IMR-90 (cell line): ENCODE data around the gene PHEX. TPM values are rescaled to one million over a fixed set of nuclear protein-coding genes. Genes with fewer than 3 reads are reported as not detected.

Source experiments
- ATAC-seq: fragments of 200-7000 bp; cut with Tn5 transposase; 2 replicates; pipeline ENCODE4 v1.9.1; 2020; ENCODE audit warnings: low read depth, mild to moderate bottlenecking, moderate library complexity
- BruUV-seq: library from RNA; stranded (reverse); fragments of 400-500 nt; replicated peaks from 2 replicates; lab custom pipeline; 2021; lab: Mats Ljungman, UMichigan
- CTCF ChIA-PET: fragments of 300-600 bp; formaldehyde crosslinking; extraction: SDS; loops from one replicate; lab custom pipeline; 2021; ENCODE audit warnings: antibody characterized with exemption; lab: Yijun Ruan, JAX
- POLR2A ChIA-PET: fragments of 300-600 bp; sonication (Branson Sonifier 250); formaldehyde crosslinking; loops from one replicate; lab custom pipeline; 2022; ENCODE audit warnings: antibody characterized with exemption; ENCODE audit not compliant: unreplicated experiment; lab: Charles Lee
- DNase-seq: peaks from one replicate; pipeline ENCODE4 v3.0.0; 2013
- H2AFZ ChIP-seq: replicated peaks from 2 replicates; pipeline ENCODE3; 2013; ENCODE audit warnings: low read length, mild to moderate bottlenecking; ENCODE audit not compliant: poor library complexity
- H2AK5ac ChIP-seq: 2 replicates; pipeline ENCODE4 v1.6.1; 2013; ENCODE audit warnings: low read depth, low read length, inconsistent platforms
- H2AK9ac ChIP-seq: replicated peaks from 2 replicates; pipeline ENCODE3; 2013; ENCODE audit warnings: mild to moderate bottlenecking, low read depth, low read length, moderate library complexity; ENCODE audit not compliant: poor library complexity
- H2BK120ac ChIP-seq: 2 replicates; pipeline ENCODE4 v1.6.1; 2013; ENCODE audit warnings: low read depth, low read length, inconsistent platforms
- H2BK15ac ChIP-seq: 3 replicates; pipeline ENCODE4 v1.6.1; 2013; ENCODE audit warnings: low read depth, low read length, inconsistent platforms
- H2BK20ac ChIP-seq: 2 replicates; pipeline ENCODE4 v1.6.1; 2013; ENCODE audit warnings: low read depth, mild to moderate bottlenecking, inconsistent platforms, low read length, moderate library complexity
- H2BK5ac ChIP-seq: 2 replicates; pipeline ENCODE4 v1.6.1; 2013; ENCODE audit warnings: mild to moderate bottlenecking, low read depth, low read length, inconsistent platforms; ENCODE audit not compliant: poor library complexity, severe bottlenecking
- H3K14ac ChIP-seq: replicated peaks from 2 replicates; pipeline ENCODE4 v1.6.1; 2013; ENCODE audit warnings: low read depth, low read length, inconsistent platforms
- H3K18ac ChIP-seq: 2 replicates; pipeline ENCODE4 v1.6.1; 2013; ENCODE audit warnings: low read depth, low read length, control low read depth
- H3K23ac ChIP-seq: 2 replicates; pipeline ENCODE4 v1.6.1; 2013; ENCODE audit warnings: low read depth, low read length, inconsistent platforms
- H3K27ac ChIP-seq: 2 replicates; pipeline ENCODE4 v1.5.1; 2013; ENCODE audit warnings: mild to moderate bottlenecking, control low read depth, low read length; ENCODE audit not compliant: insufficient read depth
- H3K27me3 ChIP-seq: 2 replicates; pipeline ENCODE4 v1.6.1; 2013; ENCODE audit warnings: low read length; ENCODE audit not compliant: control insufficient read depth, insufficient read depth
- H3K36me3 ChIP-seq: 2 replicates; pipeline ENCODE4 v1.6.1; 2013; ENCODE audit warnings: low read length, mixed read lengths; ENCODE audit not compliant: control insufficient read depth, insufficient read depth
- H3K4ac ChIP-seq: 2 replicates; pipeline ENCODE4 v1.6.1; 2013; ENCODE audit warnings: low read depth, low read length, inconsistent platforms
- H3K4me1 ChIP-seq: 2 replicates; pipeline ENCODE4 v1.6.1; 2013; ENCODE audit warnings: low read length, mixed read lengths; ENCODE audit not compliant: control insufficient read depth, insufficient read depth
- H3K4me2 ChIP-seq: 2 replicates; pipeline ENCODE4 v1.6.1; 2013; ENCODE audit warnings: low read depth, mild to moderate bottlenecking, control low read depth, low read length, moderate library complexity
- H3K4me3 ChIP-seq: 2 replicates; pipeline ENCODE4 v1.5.1; 2013; ENCODE audit warnings: low read depth, mild to moderate bottlenecking, control low read depth, low read length, moderate library complexity; ENCODE audit not compliant: insufficient read depth
- H3K56ac ChIP-seq: 2 replicates; pipeline ENCODE4 v1.6.1; 2013; ENCODE audit warnings: low read length, inconsistent platforms; ENCODE audit not compliant: insufficient read depth; ENCODE audit errors: extremely low read depth
- H3K79me1 ChIP-seq, 2 experiments: 2 replicates each; pipeline ENCODE4 v1.6.1; 2013; ENCODE audit warnings: low read length in 2 of 2, inconsistent platforms in 1 of 2, low read depth in 1 of 2
- H3K9ac ChIP-seq: 2 replicates; pipeline ENCODE4 v1.6.1; 2013; ENCODE audit warnings: low read depth, low read length, control low read depth
- H3K9me1 ChIP-seq: 2 replicates; pipeline ENCODE4 v1.6.1; 2013; ENCODE audit warnings: low read length, inconsistent platforms; ENCODE audit not compliant: insufficient read depth
- H3K9me3 ChIP-seq: 2 replicates; pipeline ENCODE4 v1.6.1; 2013; ENCODE audit warnings: low read length; ENCODE audit not compliant: control insufficient read depth, insufficient read depth
- H4K20me1 ChIP-seq: 2 replicates; pipeline ENCODE4 v1.6.1; 2013; ENCODE audit warnings: low read length, inconsistent platforms; ENCODE audit not compliant: insufficient read depth
- H4K5ac ChIP-seq: 2 replicates; pipeline ENCODE4 v1.6.1; 2013; ENCODE audit warnings: mild to moderate bottlenecking, low read depth, low read length, control low read depth
- H4K8ac ChIP-seq, 2 experiments: 2 replicates each; pipeline ENCODE4 v1.6.1; 2013; ENCODE audit warnings: low read depth in 2 of 2, low read length in 2 of 2, control low read depth in 1 of 2, inconsistent platforms in 1 of 2
- H4K91ac ChIP-seq: 2 replicates; pipeline ENCODE4 v1.6.1; 2013; ENCODE audit warnings: low read depth, low read length, inconsistent platforms; ENCODE audit not compliant: insufficient read depth
- FOS ChIP-seq: fragments of 150-350 bp; IDR thresholded peaks from 2 replicates; pipeline ENCODE4 v1.6.1; 2016; ENCODE audit warnings: low read depth, low read length
- NFE2L2 ChIP-seq: fragments of 150-350 bp; IDR thresholded peaks from 2 replicates; pipeline ENCODE4 v1.6.1; 2016; ENCODE audit warnings: low read depth, mild to moderate bottlenecking, low read length
- WGBS, 2 experiments: methylation state at CpG; one replicate each; pipeline versions ENCODE4 v1.1.5 to v1.1.7; 2013; ENCODE audit warnings: missing lambda C conversion rate in 2 of 2; ENCODE audit not compliant: insufficient read length in 1 of 2; ENCODE audit errors: extremely low coverage in 2 of 2; 5-methylcytosine and 5-hydroxymethylcytosine counted together
- dilution Hi-C: fragments of 300-500 bp; cut with HindIII; formaldehyde crosslinking; loops from one replicate; pipeline ENCODE4 v1.14.3; 2018; ENCODE audit warnings: low sequenced_read_pairs; ENCODE audit not compliant: unreplicated experiment
- in situ Hi-C: fragments of 300-500 bp; cut with MboI; formaldehyde crosslinking; loops from 3 replicates; pipeline ENCODE4 v1.14.3; 2019; ENCODE audit warnings: low sequenced_read_pairs, inconsistent platforms, mixed read lengths
- intact Hi-C: fragments of 100-400 bp; cut with micrococcal nuclease; formaldehyde crosslinking; loops from 2 replicates; pipeline ENCODE4 v1.10.0; 2022
- polyA plus RNA-seq, 3 experiments: library from polyadenylated mRNA; depleted of rRNA; stranded (reverse); fragments of >200 nt; gene quantifications; 2 replicates each; pipeline ENCODE4 v1.2.3, GENCODE V29; 2012; ENCODE audit warnings: low replicate concordance in 1 of 3
- total RNA-seq: library from RNA; depleted of rRNA; stranded (reverse); fragments of >200 nt; gene quantifications from 2 replicates; pipeline ENCODE4 v1.2.3, GENCODE V29; 2012

Gene PHEX
- total and polyA plus RNA-seq, 2 of the 4 experiments (the other 2 are of a cell fraction), result 0.10 to 0.18 TPM

- Histone ChIP-seq H3K4me1 (no peaks in the 10 kb centered on the region), H4K8ac (no peak overlapping the region), H2BK5ac (no peak overlapping the region), H2AFZ (no peak overlapping the region), H3K18ac (no peak overlapping the region), H3K4me3 (no peak overlapping the region), H2BK15ac (no peak overlapping the region), H4K20me1 (no peaks in the 10 kb centered on the region), H3K4me2 (no peak overlapping the region), H3K9me1 (no peaks in the 10 kb centered on the region), H3K4ac (no peak overlapping the region), H3K79me1 (no peaks in the 10 kb centered on the region), H3K27me3 (no peaks in the 10 kb centered on the region), H4K91ac (no peak overlapping the region), H3K14ac (no peak overlapping the region), H2BK120ac (no peak overlapping the region), H2AK5ac (no peak overlapping the region), H3K9me3 (no peaks in the 10 kb centered on the region), H3K36me3 (no peaks in the 10 kb centered on the region), H4K5ac (no peak overlapping the region), H3K56ac (no peak overlapping the region), H2AK9ac (no peak overlapping the region), H3K9ac (no peak overlapping the region), H2BK20ac (no peak overlapping the region), H3K27ac (no peak overlapping the region), H3K23ac (no peak overlapping the region)
- in situ Hi-C loops, result no loop called here
- no CpG with 5 or more reads among the region's 10 CpGs for WGBS, 2 experiments
- TF ChIP-seq FOS (peak; percentile 50; the same call in 1 of the 2 replicates), NFE2L2 (no peak)
- CTCF ChIA-PET, result no interaction called here
- dilution Hi-C loops, result no loop called here
- POLR2A ChIA-PET, result no interaction called here
- ATAC-seq (no peak), DNase-seq (peak; percentile 23)
- BruUV-seq, result no TSS peak
- intact Hi-C loops, result no loop called here
Measured at GRCh38 chrX:22118161-22118830, 86.2 kb downstream of the PHEX start.
